Measurements from ENCODE around the gene SORBS1.

DNA sequence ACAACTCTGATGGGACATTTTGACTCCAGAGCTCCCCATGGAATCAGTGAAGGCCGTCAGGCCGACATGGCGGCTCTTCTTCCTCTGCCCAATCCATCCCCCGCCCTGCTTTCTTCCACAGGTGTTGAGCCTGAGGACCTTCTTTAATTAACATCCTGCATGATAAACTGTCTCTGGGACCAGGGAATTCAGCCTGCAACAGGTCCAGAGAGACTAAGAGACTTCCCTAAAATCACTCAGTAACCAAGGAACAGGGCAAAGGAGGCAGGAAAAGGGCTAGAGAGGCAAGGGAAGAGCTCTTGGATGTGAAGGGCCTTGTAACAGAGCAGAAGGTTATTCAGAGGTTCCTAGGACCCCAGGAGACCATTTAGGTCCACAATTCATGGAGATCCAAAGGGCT, 264.4 kb downstream of the SORBS1 start:
- TF ChIP-seq, protein P1, sequence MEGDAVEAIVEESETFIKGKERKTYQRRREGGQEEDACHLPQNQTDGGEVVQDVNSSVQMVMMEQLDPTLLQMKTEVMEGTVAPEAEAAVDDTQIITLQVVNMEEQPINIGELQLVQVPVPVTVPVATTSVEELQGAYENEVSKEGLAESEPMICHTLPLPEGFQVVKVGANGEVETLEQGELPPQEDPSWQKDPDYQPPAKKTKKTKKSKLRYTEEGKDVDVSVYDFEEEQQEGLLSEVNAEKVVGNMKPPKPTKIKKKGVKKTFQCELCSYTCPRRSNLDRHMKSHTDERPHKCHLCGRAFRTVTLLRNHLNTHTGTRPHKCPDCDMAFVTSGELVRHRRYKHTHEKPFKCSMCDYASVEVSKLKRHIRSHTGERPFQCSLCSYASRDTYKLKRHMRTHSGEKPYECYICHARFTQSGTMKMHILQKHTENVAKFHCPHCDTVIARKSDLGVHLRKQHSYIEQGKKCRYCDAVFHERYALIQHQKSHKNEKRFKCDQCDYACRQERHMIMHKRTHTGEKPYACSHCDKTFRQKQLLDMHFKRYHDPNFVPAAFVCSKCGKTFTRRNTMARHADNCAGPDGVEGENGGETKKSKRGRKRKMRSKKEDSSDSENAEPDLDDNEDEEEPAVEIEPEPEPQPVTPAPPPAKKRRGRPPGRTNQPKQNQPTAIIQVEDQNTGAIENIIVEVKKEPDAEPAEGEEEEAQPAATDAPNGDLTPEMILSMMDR (IDR thresholded peaks at IDR 0.05), result no peak
- no peak for TF ChIP-seq POLR2A (IDR thresholded peaks at IDR 0.05)
